Measurements from ENCODE around the gene TMEM51. TPM values are rescaled to one million over a fixed set of nuclear protein-coding genes. Genes with fewer than 3 reads are reported as not detected.

The TMEM51 gene
- total and polyA plus RNA-seq, 10 of the 15 experiments (the other 5 are each of a cell fraction or from before 2014, with no cell fraction given), result 0.55 to 4.8 (median 3.1) TPM

DNA sequence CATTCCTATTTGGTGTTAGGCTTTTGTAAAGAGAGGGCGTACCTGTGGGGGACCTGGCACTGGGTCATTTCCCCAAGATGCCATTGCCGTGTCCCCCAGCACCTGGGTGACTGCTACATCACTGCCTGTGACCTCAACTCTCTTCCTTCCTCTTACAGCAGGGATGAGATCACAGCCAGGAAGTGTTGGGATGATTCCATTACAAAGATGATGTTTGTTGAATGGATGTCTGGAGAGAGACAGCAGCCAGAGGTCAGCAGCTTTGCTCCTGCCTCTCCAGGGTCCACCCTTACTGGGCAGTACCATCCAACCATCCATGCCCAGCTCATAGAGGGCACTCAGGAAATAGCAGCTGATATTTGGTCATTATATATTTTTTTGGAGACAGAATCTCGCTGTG is 35.1 kb downstream of the TMEM51 start (continued):
- no peak for TF ChIP-seq BCL3 (IDR thresholded peaks at IDR 0.05; ENCODE audit: borderline replicate concordance, insufficient read depth, low read depth, low read length, poor library complexity, severe bottlenecking)
- no peak for TF ChIP-seq ZNF622 (IDR thresholded peaks at IDR 0.05)
- no peak for TF ChIP-seq EED (IDR thresholded peaks at IDR 0.05; ENCODE audit: low read depth)
- TF ChIP-seq RCOR1 (conservative IDR thresholded peaks at IDR 0.05; ENCODE audit: low read depth, low read length), result no peak
- TF ChIP-seq IKZF1 (conservative IDR thresholded peaks at IDR 0.05), result no peak

- Histone ChIP-seq H2AFZ (ENCODE audit: control insufficient read depth, low read depth, low read length) (no peak overlapping the region), H3K27me3 (replicated peaks in 1 of 2; ENCODE audit: control insufficient read depth in 2 of 2, insufficient read depth in 2 of 2, low read length in 1 of 2) (no peaks in the 10 kb centered on the region), H3K27ac (ENCODE audit: control insufficient read depth, insufficient read depth) (no peak overlapping the region), H3K4me2 (ENCODE audit: control insufficient read depth, insufficient read depth) (no peak overlapping the region), H3K9me3 (replicated peaks; ENCODE audit: control insufficient read depth, insufficient read depth, low read length) (no peaks in the 10 kb centered on the region), H3K4me3 (no peak overlapping the region), H3K9ac (ENCODE audit: control insufficient read depth, insufficient read depth, low read length) (no peak overlapping the region), H4K20me1 (ENCODE audit: control insufficient read depth, insufficient read depth) (no peaks in the 10 kb centered on the region), H3K4me1 (ENCODE audit: control insufficient read depth, insufficient read depth, low read length) (no peaks in the 10 kb centered on the region), H3K79me2 (ENCODE audit: control insufficient read depth, insufficient read depth, low read length) (no peaks in the 10 kb centered on the region), H3K36me3 (ENCODE audit: control insufficient read depth in 2 of 2, insufficient read depth in 2 of 2, low read length in 1 of 2) (no peaks in the 10 kb centered on the region)
- in situ Hi-C loops (cut with MboI) (no loop called here), intact Hi-C loops (cut with micrococcal nuclease; ENCODE audit: unreplicated experiment) (no loop called here)
- BruUV-seq (replicated peaks), result no TSS peak
- ChIA-PET CTCF (interaction anchor here (0.8 kb wide), 1 partner anchor 132 kb away, joined by 3 read pairs; no protein-coding TSS in a partner anchor), POLR2A (interaction anchor here (1.4 kb wide), 1 partner anchor 13 kb away, joined by 3 read pairs; no protein-coding TSS in a partner anchor), RAD21 (ENCODE audit: unreplicated experiment) (no interaction called here), SMC1A (ENCODE audit: uncharacterized antibody, unreplicated experiment) (interaction anchor here (1.4 to 1.5 kb wide), 3 partner anchors 34 to 61 kb away, joined by 3 to 4 read pairs (median 4); no protein-coding TSS in a partner anchor)
- no peak for FAIRE-seq
- whole genome bisulfite sequencing (ENCODE audit: insufficient coverage, insufficient replicate concordance, low lambda C conversion rate, missing lambda C conversion rate), result 31% methylated on average over 8 of the region's 8 CpGs
- ATAC-seq, result peak; percentile 49
- no peak for TF ChIP-seq ETV6 (conservative IDR thresholded peaks at IDR 0.05 in 1 of 2, IDR thresholded peaks at IDR 0.05 in 1 of 2; ENCODE audit: borderline replicate concordance in 1 of 2, low read depth in 1 of 2)
- no peak for TF ChIP-seq SUZ12 (IDR thresholded peaks at IDR 0.05; ENCODE audit: unreplicated experiment)
- no peak for TF ChIP-seq MXI1 (IDR thresholded peaks at IDR 0.05; ENCODE audit: low read depth, low read length)
- TF ChIP-seq IRF5 (IDR thresholded peaks at IDR 0.05; ENCODE audit: borderline replicate concordance), result no peak
- TF ChIP-seq CBX5 (IDR thresholded peaks at IDR 0.05; ENCODE audit: low read depth), result no peak
- no peak for TF ChIP-seq TBL1XR1 (IDR thresholded peaks at IDR 0.05; ENCODE audit: low read depth, low read length)
- 0 out of 2 replicates have a peak, but pooled peaks have one; percentile 14 for TF ChIP-seq PKNOX1 (IDR thresholded peaks at IDR 0.05)
- no peak for DNase-seq (ENCODE audit: low read depth, low spot score)
These were observed 36.3 kb downstream of the TMEM51 start for GRCh38 chr1:15189692-15190370.

Data from GM12878 (cell line).